ENCODE results near the gene METTL14.

METTL14 gene

DNA sequence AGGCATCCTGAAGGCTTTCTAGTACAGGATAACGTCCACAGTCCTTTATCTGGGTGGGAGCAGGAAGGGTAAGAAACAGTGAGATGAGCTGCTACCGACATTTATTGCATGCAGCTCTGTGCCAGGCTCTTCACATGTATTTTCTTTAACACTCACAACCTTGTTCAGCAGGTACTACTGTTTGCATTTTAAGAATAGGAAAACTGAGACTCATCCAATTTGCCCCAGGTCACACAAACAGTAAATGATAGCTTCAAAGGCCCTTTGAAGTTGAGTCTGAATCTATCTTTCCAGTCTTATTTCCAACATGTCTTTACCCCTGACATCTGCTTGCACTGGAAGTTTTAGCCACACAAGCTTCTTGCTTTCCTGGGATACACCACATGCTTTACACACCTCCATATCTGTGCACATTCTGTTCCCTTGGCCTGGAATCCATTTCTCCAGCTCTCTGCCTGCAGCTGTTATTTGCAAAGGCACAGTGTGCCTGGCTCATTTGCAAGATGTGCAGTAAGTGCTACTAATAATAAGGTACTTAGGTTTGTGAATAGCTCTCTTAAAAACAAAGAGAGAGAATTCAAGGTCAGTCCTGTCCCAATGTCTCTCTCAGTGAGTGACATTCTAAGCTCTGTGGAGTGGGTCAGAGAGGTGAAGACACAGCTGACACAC is 61.2 kb downstream of the METTL14 start:
- Mint-ChIP-seq H3K4me1 (no peaks in the 10 kb centered on the region), H3K27ac (peak overlapping the region; percentile 4 to 69), H3K27me3 (no peaks in the 10 kb centered on the region), H3K4me3 (no peak overlapping the region), H3K9me3 (no peaks in the 10 kb centered on the region)
- no peak for ATAC-seq
- DNase-seq, result no peak

GRCh38 chr4:118749347-118749988 is 64.3 kb downstream of the METTL14 start:
- Mint-ChIP-seq H3K9me3 (no peaks in the 10 kb centered on the region), H3K4me1 (no peaks in the 10 kb centered on the region), H3K4me3 (no peak overlapping the region), H3K27ac (no peak overlapping the region), H3K27me3 (no peaks in the 10 kb centered on the region)
- ATAC-seq (no peak), DNase-seq (no peak)

DNA sequence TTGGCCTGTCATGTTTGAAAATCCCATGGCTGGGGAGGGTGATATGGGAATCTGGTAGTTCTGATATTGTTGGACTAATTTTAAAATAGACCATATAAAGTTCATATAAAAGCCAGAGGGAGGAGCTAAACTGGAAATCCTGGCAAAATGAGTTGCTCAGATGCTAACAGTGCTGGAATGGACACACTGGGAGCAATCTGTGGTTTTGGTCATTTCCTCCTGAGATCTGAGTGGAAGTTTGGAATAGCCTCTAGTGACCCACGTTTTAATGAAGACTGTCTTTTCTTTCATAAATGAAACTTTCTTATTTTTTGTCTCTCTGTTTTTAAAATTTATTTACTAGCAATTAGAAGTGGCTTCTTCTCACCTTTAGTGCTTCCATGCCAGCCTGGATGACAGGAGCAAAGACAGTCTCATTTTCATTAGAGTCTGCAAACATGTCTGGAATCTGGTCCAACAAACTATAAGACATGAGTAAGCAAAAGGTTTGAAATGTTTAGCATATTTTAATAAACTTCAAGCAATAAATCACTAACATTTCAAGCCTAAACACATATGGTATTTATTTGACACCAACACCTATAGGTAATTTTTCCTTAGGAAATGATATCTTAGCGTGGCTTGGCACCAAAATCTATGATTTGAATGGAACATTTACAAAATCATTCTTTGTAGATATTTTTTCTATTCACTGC is 66.6 kb downstream of the METTL14 start:
- Mint-ChIP-seq H3K9me3 (no peaks in the 10 kb centered on the region), H3K27me3 (no peaks in the 10 kb centered on the region), H3K4me1 (no peaks in the 10 kb centered on the region), H3K27ac (peak overlapping the region in 1 of 2 donors; percentile 57), H3K4me3 (no peak overlapping the region)
- ATAC-seq (no peak), DNase-seq (no peak)

DNA sequence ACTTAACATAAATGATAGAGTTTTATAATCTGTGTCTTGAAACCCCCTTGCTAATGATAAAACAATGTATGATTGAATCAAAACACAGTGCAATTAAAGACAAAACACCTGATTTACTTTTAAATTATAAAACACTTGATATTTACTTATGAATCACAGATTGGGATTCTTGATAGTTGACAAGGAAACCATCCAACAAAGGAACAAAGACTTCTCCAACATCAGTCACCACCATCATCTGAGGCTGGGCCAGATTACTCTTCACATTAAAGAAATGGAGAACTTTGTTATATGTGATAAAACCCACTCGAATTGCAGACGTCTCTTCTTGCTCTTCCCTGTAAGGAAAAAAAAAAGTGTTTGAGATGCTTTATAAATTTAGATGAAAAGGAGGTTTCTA is 67.4 kb downstream of the METTL14 start:
- H3K27ac Mint-ChIP-seq, result no peak overlapping the region
- no peaks in the 10 kb centered on the region for H3K9me3 Mint-ChIP-seq
- no peak for ATAC-seq
- H3K27me3 Mint-ChIP-seq, result no peaks in the 10 kb centered on the region
- H3K4me3 Mint-ChIP-seq, result no peak overlapping the region
- no peak for DNase-seq
- H3K4me1 Mint-ChIP-seq, result no peaks in the 10 kb centered on the region

GRCh38 chr4:118753096-118753495 is 67.9 kb downstream of the METTL14 start:
- H3K27me3 Mint-ChIP-seq, result no peaks in the 10 kb centered on the region
- ATAC-seq, result no peak
- H3K4me1 Mint-ChIP-seq, result no peaks in the 10 kb centered on the region
- no peaks in the 10 kb centered on the region for H3K9me3 Mint-ChIP-seq
- H3K27ac Mint-ChIP-seq, result no peak overlapping the region
- H3K4me3 Mint-ChIP-seq, result no peak overlapping the region
- no peak for DNase-seq

DNA sequence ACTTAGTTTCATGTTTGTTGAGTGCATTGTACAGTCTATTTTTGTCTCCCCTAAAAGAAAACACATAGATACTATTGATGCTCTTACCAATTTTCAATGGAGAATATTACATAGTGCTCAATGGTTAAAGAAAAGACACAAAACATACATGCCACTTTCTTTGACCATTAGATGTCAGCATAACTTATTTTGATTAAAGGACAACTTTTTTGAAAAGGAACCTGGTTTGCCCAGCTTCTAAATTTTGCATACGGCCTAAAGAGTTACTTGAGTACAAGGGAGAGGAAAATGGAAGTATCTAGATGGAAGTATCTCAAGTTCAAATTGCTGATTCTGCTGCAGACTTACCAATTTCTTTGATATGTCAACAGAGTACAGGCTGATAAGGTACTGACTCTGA is 68.5 kb downstream of the METTL14 start:
- ATAC-seq (no peak), DNase-seq (no peak)
- H3K27me3 Mint-ChIP-seq, result no peaks in the 10 kb centered on the region
- no peaks in the 10 kb centered on the region for H3K4me1 Mint-ChIP-seq
- H3K4me3 Mint-ChIP-seq, result no peak overlapping the region
- no peaks in the 10 kb centered on the region for H3K9me3 Mint-ChIP-seq
- H3K27ac Mint-ChIP-seq, result no peak overlapping the region

DNA sequence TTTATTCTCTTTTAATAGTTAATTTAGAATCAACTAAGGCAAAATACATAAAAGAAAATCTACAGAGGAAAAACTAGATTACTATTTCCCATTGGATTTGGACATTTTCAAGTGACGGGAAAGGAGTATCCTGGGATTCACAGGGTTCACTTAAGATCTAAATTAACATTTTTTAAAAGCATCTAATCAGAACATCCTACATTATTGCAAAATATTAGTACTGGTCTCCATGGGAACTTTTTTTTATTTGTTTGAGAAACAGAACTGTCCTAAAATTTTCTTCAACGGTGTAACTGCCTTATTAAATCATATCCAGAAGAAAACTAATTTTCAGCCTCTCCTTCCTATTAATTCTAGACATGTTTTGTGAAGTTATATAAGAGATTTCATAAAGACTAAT is 69.7 kb downstream of the METTL14 start:
- H3K4me1 Mint-ChIP-seq, result no peaks in the 10 kb centered on the region
- DNase-seq (no peak), ATAC-seq (no peak)
- no peak overlapping the region for H3K4me3 Mint-ChIP-seq
- no peaks in the 10 kb centered on the region for H3K27me3 Mint-ChIP-seq
- no peaks in the 10 kb centered on the region for H3K9me3 Mint-ChIP-seq
- H3K27ac Mint-ChIP-seq, result no peak overlapping the region

DNA sequence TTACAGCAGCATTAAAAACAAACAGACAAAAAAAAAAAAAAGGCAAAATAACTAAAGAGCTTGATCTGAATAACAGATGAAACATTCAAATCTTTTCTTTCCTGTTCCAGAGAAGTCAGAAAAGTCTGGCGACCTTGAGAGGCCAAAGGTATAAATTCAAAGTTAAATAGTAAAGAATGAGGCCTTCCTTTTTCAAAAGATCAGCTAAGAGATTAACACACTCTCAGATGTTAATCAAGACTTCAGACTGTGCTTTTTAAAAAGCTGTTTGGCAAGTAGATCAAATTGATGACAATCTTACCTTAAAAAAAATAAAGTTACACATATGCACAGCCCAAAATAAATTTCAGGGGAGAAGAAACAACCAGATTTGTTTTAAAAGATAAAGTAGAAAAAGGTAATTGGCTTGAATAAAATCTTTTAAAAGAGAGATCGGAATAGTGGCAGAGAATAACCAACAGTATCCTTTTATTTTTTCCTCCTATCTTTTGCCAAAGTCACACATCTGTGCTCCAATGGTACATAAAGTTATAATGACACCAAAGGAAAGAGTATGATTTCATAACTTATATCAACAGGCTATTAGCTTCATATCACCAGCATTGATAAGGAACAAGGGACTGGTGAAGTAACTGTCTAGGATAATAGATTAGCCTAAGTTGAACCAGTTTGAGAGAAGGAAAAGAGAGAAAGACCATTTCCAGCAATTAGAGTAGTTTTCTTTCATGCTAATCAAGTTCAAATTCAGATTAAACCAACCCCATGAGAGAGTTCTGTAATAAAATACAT is 70.4 kb downstream of the METTL14 start:
- no peak for ATAC-seq
- H3K4me3 Mint-ChIP-seq, result no peak overlapping the region
- H3K27ac Mint-ChIP-seq, result peak overlapping the region in 1 of 2 donors; percentile 48
- DNase-seq, result no peak
- H3K9me3 Mint-ChIP-seq, result no peaks in the 10 kb centered on the region
- H3K27me3 Mint-ChIP-seq, result no peaks in the 10 kb centered on the region
- H3K4me1 Mint-ChIP-seq, result no peaks in the 10 kb centered on the region

- H3K4me3 Mint-ChIP-seq, result no peak overlapping the region
- no peak overlapping the region for H3K27ac Mint-ChIP-seq
- no peak for ATAC-seq
Measured at GRCh38 chr4:118756429-118756828, 71.2 kb downstream of the METTL14 start.

DNA sequence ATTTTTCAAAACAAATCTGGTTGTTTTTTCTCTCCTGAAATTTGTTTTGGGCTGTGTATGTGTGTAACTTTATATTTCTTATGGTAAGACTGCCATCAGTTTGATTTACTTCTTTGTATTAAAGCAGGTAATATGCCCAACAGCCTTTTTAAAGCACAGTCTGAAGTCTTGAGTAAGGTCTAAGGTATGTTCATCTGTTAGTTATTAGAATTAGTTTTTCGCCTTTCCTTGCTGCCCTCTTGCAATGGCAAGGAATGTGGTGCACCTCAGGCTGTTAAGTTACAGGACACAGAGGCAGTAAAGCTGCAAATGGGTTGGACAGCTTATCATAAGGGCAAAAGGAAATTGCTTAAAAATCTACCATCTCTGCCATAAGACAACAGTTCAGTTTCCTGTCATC is 71.8 kb downstream of the METTL14 start:
- Mint-ChIP-seq H3K4me1 (no peaks in the 10 kb centered on the region), H3K9me3 (no peaks in the 10 kb centered on the region), H3K27ac (no peak overlapping the region), H3K4me3 (no peak overlapping the region), H3K27me3 (no peaks in the 10 kb centered on the region)
- DNase-seq (no peak), ATAC-seq (no peak)

More at GRCh38 chr4:118756429-118756828, 71.2 kb downstream of the METTL14 start:
- Mint-ChIP-seq H3K4me1 (no peaks in the 10 kb centered on the region), H3K27me3 (no peaks in the 10 kb centered on the region), H3K9me3 (no peaks in the 10 kb centered on the region)
- no peak for DNase-seq

DNA sequence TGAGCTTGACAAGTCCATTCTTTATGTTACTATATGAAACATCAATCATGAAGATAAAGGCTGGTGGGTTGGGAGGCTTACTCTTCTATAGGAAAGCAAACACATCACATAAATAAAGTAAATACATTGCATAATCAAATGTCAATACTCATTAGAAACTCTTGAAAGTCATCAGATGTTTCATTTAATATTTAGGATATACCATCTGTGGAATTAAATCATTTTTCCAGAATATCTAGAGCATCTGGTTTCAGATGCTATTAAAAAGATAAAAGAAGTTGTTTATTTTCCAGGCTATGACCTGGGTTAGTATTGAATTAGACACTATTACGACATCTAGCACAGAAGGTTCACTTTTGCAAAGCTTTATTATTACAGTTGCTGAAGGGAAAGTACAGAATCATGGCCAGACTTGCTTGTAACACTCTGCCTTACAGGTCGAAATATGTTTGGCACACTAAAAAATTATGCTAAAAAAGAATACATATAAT is 72.6 kb downstream of the METTL14 start:
- Mint-ChIP-seq H3K27me3 (no peaks in the 10 kb centered on the region), H3K27ac (no peak overlapping the region), H3K9me3 (no peaks in the 10 kb centered on the region), H3K4me1 (no peaks in the 10 kb centered on the region), H3K4me3 (no peak overlapping the region)
- ATAC-seq (no peak), DNase-seq (no peak)

DNA sequence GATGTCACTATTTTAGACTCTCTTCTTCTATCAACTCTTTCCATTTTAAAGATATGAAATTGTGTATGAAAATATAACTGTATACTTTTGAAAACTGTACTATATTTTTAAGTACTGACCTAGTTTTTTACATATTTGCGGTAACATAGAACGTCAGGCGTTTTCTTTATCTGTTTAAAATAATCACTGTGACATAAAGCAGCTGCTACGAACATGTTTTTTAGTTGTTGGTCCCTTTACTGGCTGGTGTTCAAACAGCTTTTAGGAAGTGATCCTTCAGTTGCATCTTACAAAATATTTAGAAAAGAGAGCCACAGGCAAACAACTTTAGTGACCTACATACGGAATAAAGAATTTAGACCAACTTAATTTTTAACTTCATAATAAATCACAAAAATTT is 73.1 kb downstream of the METTL14 start:
- H3K27me3 Mint-ChIP-seq, result no peaks in the 10 kb centered on the region
- ATAC-seq (no peak), DNase-seq (no peak)

GRCh38 chr4:118759481-118759880 is 74.3 kb downstream of the METTL14 start:
- Mint-ChIP-seq H3K9me3 (no peaks in the 10 kb centered on the region), H3K4me3 (no peak overlapping the region), H3K27me3 (no peaks in the 10 kb centered on the region), H3K27ac (no peak overlapping the region), H3K4me1 (no peaks in the 10 kb centered on the region)
- no peak for DNase-seq
- no peak for ATAC-seq

More for the DNA sequence above, 73.1 kb downstream of the METTL14 start:
- H3K27ac Mint-ChIP-seq, result no peak overlapping the region
- H3K4me3 Mint-ChIP-seq, result no peak overlapping the region
- no peaks in the 10 kb centered on the region for H3K9me3 Mint-ChIP-seq
- no peaks in the 10 kb centered on the region for H3K4me1 Mint-ChIP-seq

GRCh38 chr4:118760092-118760491 is 74.9 kb downstream of the METTL14 start:
- DNase-seq (no peak), ATAC-seq (no peak)
- Mint-ChIP-seq H3K27ac (no peak overlapping the region), H3K9me3 (no peaks in the 10 kb centered on the region), H3K4me3 (no peak overlapping the region), H3K27me3 (no peaks in the 10 kb centered on the region), H3K4me1 (no peaks in the 10 kb centered on the region)

DNA sequence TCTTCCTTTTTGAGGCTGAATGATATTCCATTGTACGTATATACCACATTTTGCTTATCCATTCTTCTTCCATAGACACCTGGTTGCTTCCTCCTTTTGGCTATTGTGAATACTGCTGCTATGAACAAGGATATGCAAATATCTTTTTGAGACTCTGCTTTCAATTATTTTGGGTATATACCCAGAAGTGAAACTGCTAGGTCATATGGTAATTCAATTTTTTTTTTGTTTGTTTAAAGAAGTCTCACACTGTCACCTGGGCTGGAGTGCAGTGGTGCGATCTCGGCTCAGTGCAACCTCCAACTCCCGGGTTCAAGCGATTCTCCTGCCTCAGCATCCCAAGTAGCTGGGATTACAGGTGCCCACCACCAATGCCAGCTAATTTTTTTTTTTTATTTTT is 75.3 kb downstream of the METTL14 start:
- Mint-ChIP-seq H3K27ac (no peak overlapping the region), H3K4me1 (no peaks in the 10 kb centered on the region), H3K4me3 (no peak overlapping the region), H3K9me3 (no peaks in the 10 kb centered on the region), H3K27me3 (no peaks in the 10 kb centered on the region)
- ATAC-seq (no peak), DNase-seq (no peak)
